SK-N-SH (cell line): ENCODE data around the gene PIK3CG. TPM values are rescaled to one million over a fixed set of nuclear protein-coding genes. Genes with fewer than 3 reads are reported as not detected.

Source experiments
- CTCF ChIA-PET: fragments of 300-600, 350-600 bp; formaldehyde crosslinking; extraction: SDS; loops from one replicate; lab custom pipeline; 2021; lab: Yijun Ruan, JAX
- POLR2A ChIA-PET: fragments of 350-600 bp; sonication (Branson Sonifier 250); formaldehyde crosslinking; extraction: SDS; loops from one replicate; lab custom pipeline; 2020; ENCODE audit warnings: antibody characterized with exemption, inconsistent platforms; lab: Yijun Ruan, JAX
- DNase-seq: peaks from one replicate; pipeline ENCODE4 v3.0.0; 2012
- H2AFZ ChIP-seq: fragments of 200-600 bp; sonication (generic); 2 replicates; pipeline ENCODE4 v1.8.1; 2016; ENCODE audit warnings: antibody characterized with exemption, mild to moderate bottlenecking, low read depth
- H3F3A ChIP-seq: fragments of 200-600 bp; sonication (generic); replicated peaks from 2 replicates; pipeline ENCODE3; 2016; ENCODE audit warnings: antibody characterized with exemption, mild to moderate bottlenecking; ENCODE audit not compliant: insufficient read depth
- H3K27ac ChIP-seq, 2 experiments: fragments of 200-500 bp in 1 of 2; fragments of 200-600 bp in 1 of 2; sonication (Bioruptor generic) in 1 of 2; sonication (generic), shearing (Covaris generic) in 1 of 2; 2 replicates each; pipeline versions ENCODE4 v1.5.1 to v1.6.1; 2014 to 2016; ENCODE audit warnings: low read depth in 2 of 2, inconsistent platforms in 1 of 2, low read length in 1 of 2, mild to moderate bottlenecking in 1 of 2, mixed read lengths in 1 of 2
- H3K27me3 ChIP-seq: fragments of 200-600 bp; sonication (generic), shearing (Covaris generic); 2 replicates; pipeline ENCODE4 v1.6.1; 2016; ENCODE audit warnings: mixed run types; ENCODE audit not compliant: insufficient read depth
- H3K36me3 ChIP-seq, 2 experiments: fragments of 200-500 bp in 1 of 2; fragments of 200-600 bp in 1 of 2; sonication (Bioruptor generic) in 1 of 2; sonication (generic) in 1 of 2; replicated peaks in 1 of 2; 2 replicates each; pipeline versions ENCODE3 to v1.5.1; 2014 to 2016; ENCODE audit warnings: low read length in 1 of 2, mild to moderate bottlenecking in 1 of 2; ENCODE audit not compliant: insufficient read depth in 2 of 2, control insufficient read depth in 1 of 2
- H3K4me1 ChIP-seq, 2 experiments: fragments of 200-500 bp in 1 of 2; fragments of 200-600 bp in 1 of 2; sonication (Bioruptor generic) in 1 of 2; sonication (generic), shearing (Covaris generic) in 1 of 2; 2 replicates each; pipeline versions ENCODE4 v1.5.1 to v1.6.1; 2014 to 2016; ENCODE audit warnings: low read depth in 1 of 2, low read length in 1 of 2, mixed run types in 1 of 2; ENCODE audit not compliant: insufficient read depth in 2 of 2, control insufficient read depth in 1 of 2
- H3K4me2 ChIP-seq: fragments of 200-600 bp; sonication (generic), shearing (Covaris generic); 2 replicates; pipeline ENCODE4 v1.6.1; 2017; ENCODE audit warnings: mixed run types
- H3K4me3 ChIP-seq, 2 experiments: fragments of 200-500 bp in 1 of 2; fragments of 200-600 bp in 1 of 2; sonication (Bioruptor generic) in 1 of 2; sonication (generic), shearing (Covaris generic) in 1 of 2; 2 replicates each; pipeline versions ENCODE4 v1.5.1 to v1.8.1; 2014 to 2016; ENCODE audit warnings: low read depth in 2 of 2, inconsistent platforms in 1 of 2, low read length in 1 of 2, mild to moderate bottlenecking in 1 of 2, mixed read lengths in 1 of 2, moderate library complexity in 1 of 2
- H3K79me2 ChIP-seq: fragments of 200-600 bp; sonication (generic); 2 replicates; pipeline ENCODE4 v1.8.1; 2017; ENCODE audit warnings: mild to moderate bottlenecking; ENCODE audit not compliant: insufficient read depth
- H3K9ac ChIP-seq: fragments of 200-600 bp; sonication (generic); 2 replicates; pipeline ENCODE4 v1.6.1; 2017; ENCODE audit warnings: mixed run types
- H3K9me2 ChIP-seq: fragments of 200-600 bp; sonication (generic); 2 replicates; pipeline ENCODE4 v1.6.1; 2017; ENCODE audit warnings: mixed run types
- H3K9me3 ChIP-seq: fragments of 200-600 bp; sonication (generic); 2 replicates; pipeline ENCODE4 v1.6.1; 2017; ENCODE audit warnings: mixed run types, mild to moderate bottlenecking, moderate library complexity
- H4K20me1 ChIP-seq: fragments of 200-600 bp; sonication (generic); 2 replicates; pipeline ENCODE4 v1.6.1; 2017; ENCODE audit warnings: mild to moderate bottlenecking, mixed run types; ENCODE audit not compliant: insufficient read depth
- CTCF ChIP-seq: fragments of 200-600 bp; sonication (generic); IDR thresholded peaks from 2 replicates; pipeline ENCODE4 v1.6.1; 2017; ENCODE audit warnings: antibody characterized with exemption, mild to moderate bottlenecking, moderate library complexity
- GABPA ChIP-seq: IDR thresholded peaks from 2 replicates; pipeline ENCODE4 v1.4.0; 2012; ENCODE audit warnings: low read depth, mild to moderate bottlenecking
- GATA2 ChIP-seq: sonication (generic); formaldehyde crosslinking; IDR thresholded peaks from 2 replicates; pipeline ENCODE4 v1.5.0; 2020; ENCODE audit warnings: mild to moderate bottlenecking, missing genetic modification reagents
- MEF2A ChIP-seq: IDR thresholded peaks from 2 replicates; pipeline ENCODE4 v1.4.0; 2012; ENCODE audit warnings: low read depth, borderline replicate concordance
- NRF1 ChIP-seq: IDR thresholded peaks from 2 replicates; pipeline ENCODE4 v1.6.1; 2012; ENCODE audit warnings: low read depth, mild to moderate bottlenecking, low read length
- RAD21 ChIP-seq: IDR thresholded peaks from 2 replicates; pipeline ENCODE4 v1.6.1; 2012; ENCODE audit warnings: mild to moderate bottlenecking, low read length
- REST ChIP-seq: IDR thresholded peaks from 2 replicates; pipeline ENCODE4 v1.6.1; 2012; ENCODE audit warnings: mild to moderate bottlenecking, low read depth, low read length, moderate library complexity
- TCF12 ChIP-seq: IDR thresholded peaks from 2 replicates; pipeline ENCODE4 v1.4.0; 2012
- ZBTB33 ChIP-seq: IDR thresholded peaks from 2 replicates; pipeline ENCODE4 v1.4.0; 2012; ENCODE audit warnings: low read depth, borderline replicate concordance
- WGBS: methylation state at CpG from one replicate; pipeline ENCODE4 v1.1.6; 2017; ENCODE audit warnings: low lambda C conversion rate; 5-methylcytosine and 5-hydroxymethylcytosine counted together
- polyA plus RNA-seq, 3 experiments: library from polyadenylated mRNA; depleted of rRNA; stranded (reverse); fragments of >200 nt; gene quantifications; 2 replicates each; pipeline ENCODE4 v1.2.3, GENCODE V29; 2012

PIK3CG gene
- polyA plus RNA-seq, 1 of the 3 experiments (the other 2 are of a cell fraction), result not detected

- DNase-seq, result no peak
- H3K36me3 ChIP-seq, result no peaks in the 10 kb centered on the region
- TF ChIP-seq GABPA, result no peak
- no peak for TF ChIP-seq MEF2A
- no peak for TF ChIP-seq TCF12
- TF ChIP-seq NRF1, result no peak
- no peak for TF ChIP-seq GATA2
- TF ChIP-seq ZBTB33, result no peak
- CTCF ChIA-PET, result interaction anchor here (0.9 to 1.2 kb wide), 2 partner anchors 98 to 714 kb away, joined by 3 to 4 read pairs; no protein-coding TSS in a partner anchor
- H4K20me1 ChIP-seq, result no peaks in the 10 kb centered on the region
- no peaks in the 10 kb centered on the region for H3F3A ChIP-seq
- no peaks in the 10 kb centered on the region for H3K27me3 ChIP-seq
- no peaks in the 10 kb centered on the region for H3K9me3 ChIP-seq
- H3K4me3 ChIP-seq, result no peak overlapping the region
- H2AFZ ChIP-seq, result no peak overlapping the region
- no peaks in the 10 kb centered on the region for H3K79me2 ChIP-seq
- H3K4me2 ChIP-seq, result no peak overlapping the region
- POLR2A ChIA-PET, result no interaction called here
- no peak overlapping the region for H3K9ac ChIP-seq
- H3K4me1 ChIP-seq, result peaks cover 0 to 5% of the 10 kb centered on the region in 2 experiments; a peak in 1 of 4 replicates
- no peak overlapping the region for H3K27ac ChIP-seq
- H3K9me2 ChIP-seq, result no peaks in the 10 kb centered on the region
- 81% methylated on average over 2 of the region's 2 CpGs for WGBS
Measured at GRCh38 chr7:106890952-106891351, 25.9 kb downstream of the PIK3CG start.

- peak; percentile 33; the same call in 1 of the 2 replicates for TF ChIP-seq RAD21
- no peak for TF ChIP-seq REST
- TF ChIP-seq CTCF, result peak; percentile 16; the same call in 1 of the 2 replicates
- H3K9me3 ChIP-seq, result no peaks in the 10 kb centered on the region
- H3K4me2 ChIP-seq, result no peak overlapping the region
- CTCF ChIA-PET, result interaction anchor here (0.6 to 1.3 kb wide), 5 partner anchors 21 to 715 kb away, joined by 3 to 5 read pairs (median 3); no protein-coding TSS in a partner anchor
- no peaks in the 10 kb centered on the region for H3F3A ChIP-seq
- H4K20me1 ChIP-seq, result no peaks in the 10 kb centered on the region
- DNase-seq, result no peak
- POLR2A ChIA-PET, result no interaction called here
- H3K36me3 ChIP-seq, result no peaks in the 10 kb centered on the region
- H2AFZ ChIP-seq, result no peak overlapping the region
- no peak overlapping the region for H3K4me3 ChIP-seq
- H3K79me2 ChIP-seq, result no peaks in the 10 kb centered on the region
- H3K4me1 ChIP-seq, result peaks cover 0 to 9% of the 10 kb centered on the region in 2 experiments; a peak in 1 of 4 replicates
- H3K9me2 ChIP-seq, result no peaks in the 10 kb centered on the region
- no peak overlapping the region for H3K27ac ChIP-seq
- WGBS, result 79% methylated on average over 8 of the region's 8 CpGs
- no peak overlapping the region for H3K9ac ChIP-seq
- H3K27me3 ChIP-seq, result no peaks in the 10 kb centered on the region
Measured at GRCh38 chr7:106891548-106892410, 26.7 kb downstream of the PIK3CG start.
